Measurements from ENCODE around the gene IRF1.
"Not testable (repeated sequence)": the region's sequence is repeated elsewhere in the genome, so short reads cannot be mapped to it uniquely, and the experiment has no call there.

Gene IRF1

DNA sequence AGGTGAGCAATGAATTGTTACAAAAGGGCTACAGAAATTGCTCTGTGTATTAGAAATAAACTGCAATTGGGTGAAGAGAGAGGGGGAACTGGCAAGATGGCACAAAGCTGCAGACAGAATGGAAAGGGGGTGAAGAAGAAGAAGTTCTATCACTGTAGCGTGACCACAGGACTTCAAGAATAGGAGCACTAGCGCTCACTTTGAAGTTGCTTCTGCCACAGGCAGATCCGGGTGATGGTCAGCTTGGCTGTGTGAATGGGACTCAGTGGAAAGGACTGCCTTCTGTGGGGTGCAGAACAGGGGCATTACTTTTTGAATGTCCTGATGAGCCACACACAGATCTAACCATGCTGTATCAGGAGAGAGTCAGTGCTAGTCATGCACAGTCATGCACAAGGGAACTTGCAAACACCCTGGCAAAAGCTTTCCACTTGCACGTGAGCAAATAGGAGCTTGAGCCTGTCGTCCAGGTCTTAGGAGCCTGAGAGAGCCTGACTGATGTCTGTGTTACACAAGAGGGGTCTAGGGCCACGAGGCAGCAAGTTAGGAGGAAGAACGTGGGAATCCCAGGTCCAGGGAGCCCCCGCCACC, 36.5 kb upstream of the IRF1 start:
- DNase-seq (ENCODE audit: low read depth): no peak

DNA sequence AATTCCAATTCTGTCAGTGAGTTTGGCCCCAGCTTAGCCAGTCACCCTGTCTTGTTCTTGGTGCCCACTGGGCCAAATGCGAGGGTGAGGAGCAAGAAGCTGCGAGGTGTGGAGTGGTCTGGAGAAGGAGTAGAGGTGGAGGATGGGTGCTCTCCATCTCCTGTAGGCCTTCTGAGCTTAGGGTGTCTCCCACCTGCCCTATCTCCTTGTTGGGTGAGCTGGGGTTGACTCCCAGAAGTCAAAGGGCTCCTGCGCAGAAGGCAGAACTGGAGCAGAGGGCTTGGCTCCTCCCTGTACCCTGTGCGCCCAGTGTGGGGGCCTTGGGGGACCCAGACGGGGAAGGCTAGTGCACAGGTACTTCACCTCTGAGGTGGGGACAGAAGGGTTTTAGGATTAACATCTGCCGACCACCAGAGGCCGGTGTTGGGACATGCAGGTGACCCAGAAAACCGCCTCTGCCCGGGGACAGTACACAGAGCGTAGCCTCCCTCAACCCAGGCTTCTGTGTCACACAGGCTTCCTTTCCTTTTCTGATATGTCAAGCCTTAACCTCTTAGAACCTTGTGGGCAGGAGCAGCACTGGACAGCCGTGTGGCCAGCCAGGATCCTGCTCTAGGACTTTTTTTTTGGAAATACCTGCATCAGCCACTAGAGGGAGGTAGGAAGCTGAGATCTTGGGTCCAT, 35.9 kb upstream of the IRF1 start:
- TF ChIP-seq, protein P1, sequence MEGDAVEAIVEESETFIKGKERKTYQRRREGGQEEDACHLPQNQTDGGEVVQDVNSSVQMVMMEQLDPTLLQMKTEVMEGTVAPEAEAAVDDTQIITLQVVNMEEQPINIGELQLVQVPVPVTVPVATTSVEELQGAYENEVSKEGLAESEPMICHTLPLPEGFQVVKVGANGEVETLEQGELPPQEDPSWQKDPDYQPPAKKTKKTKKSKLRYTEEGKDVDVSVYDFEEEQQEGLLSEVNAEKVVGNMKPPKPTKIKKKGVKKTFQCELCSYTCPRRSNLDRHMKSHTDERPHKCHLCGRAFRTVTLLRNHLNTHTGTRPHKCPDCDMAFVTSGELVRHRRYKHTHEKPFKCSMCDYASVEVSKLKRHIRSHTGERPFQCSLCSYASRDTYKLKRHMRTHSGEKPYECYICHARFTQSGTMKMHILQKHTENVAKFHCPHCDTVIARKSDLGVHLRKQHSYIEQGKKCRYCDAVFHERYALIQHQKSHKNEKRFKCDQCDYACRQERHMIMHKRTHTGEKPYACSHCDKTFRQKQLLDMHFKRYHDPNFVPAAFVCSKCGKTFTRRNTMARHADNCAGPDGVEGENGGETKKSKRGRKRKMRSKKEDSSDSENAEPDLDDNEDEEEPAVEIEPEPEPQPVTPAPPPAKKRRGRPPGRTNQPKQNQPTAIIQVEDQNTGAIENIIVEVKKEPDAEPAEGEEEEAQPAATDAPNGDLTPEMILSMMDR (IDR thresholded peaks at IDR 0.05; ENCODE audit: low read length, missing control alignments): peak; percentile 84
- DNase-seq (ENCODE audit: low read depth): peak; percentile 65
- H3K4me3 ChIP-seq (replicated peaks; ENCODE audit: low read depth, low read length): no peak overlapping the region

More for the DNA sequence above, 36.5 kb upstream of the IRF1 start:
- TF ChIP-seq, protein P1 (IDR thresholded peaks at IDR 0.05; ENCODE audit: low read length, missing control alignments): no peak
- no peak overlapping the region for H3K4me3 ChIP-seq (replicated peaks; ENCODE audit: low read depth, low read length)

DNA sequence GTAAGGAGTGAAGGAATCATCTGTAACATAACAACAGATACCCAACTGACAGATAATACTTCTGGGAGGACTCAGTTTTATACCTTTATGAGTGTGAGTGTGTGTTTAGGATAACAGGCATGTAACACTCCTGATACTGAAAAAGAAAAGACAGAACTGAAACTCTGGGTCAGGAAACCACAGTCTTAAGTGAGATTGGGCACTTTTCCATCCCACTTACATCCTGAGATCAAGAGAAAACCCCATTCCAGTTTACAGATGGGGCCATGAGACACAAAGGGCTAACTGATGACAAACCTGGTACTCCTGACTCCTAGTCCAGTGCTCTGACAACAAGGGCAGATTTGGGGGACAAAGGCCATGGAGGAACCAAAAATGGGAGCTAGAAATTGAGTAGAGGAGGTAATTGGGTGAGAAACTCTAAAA, 34.7 kb upstream of the IRF1 start:
- DNase-seq (ENCODE audit: low read depth): no peak
- no peak overlapping the region for H3K4me3 ChIP-seq (replicated peaks; ENCODE audit: low read depth, low read length)
- TF ChIP-seq, protein P1 (IDR thresholded peaks at IDR 0.05; ENCODE audit: low read length, missing control alignments): no peak

DNA sequence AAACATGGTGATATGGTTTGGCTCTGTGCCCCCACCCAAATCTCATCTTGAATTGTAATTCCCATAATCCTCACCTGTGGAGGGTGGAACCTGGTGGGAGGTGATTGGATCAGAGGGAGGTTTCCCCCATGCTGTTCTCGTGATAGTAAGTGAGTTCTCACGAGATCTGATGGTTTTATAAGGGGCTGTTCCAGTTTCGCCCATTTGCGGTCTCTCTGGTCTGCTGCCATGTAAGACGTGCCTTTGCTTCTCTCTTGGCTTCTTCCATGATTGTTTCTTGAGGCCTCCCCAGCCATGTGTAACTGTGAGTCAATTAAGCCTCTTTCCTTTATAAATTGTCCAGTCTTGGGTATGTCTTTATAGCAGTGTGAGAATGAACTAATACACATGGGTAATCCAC, 34.3 kb upstream of the IRF1 start:
- not testable (repeated sequence) for DNase-seq (ENCODE audit: low read depth); H3K4me3 ChIP-seq (replicated peaks; ENCODE audit: low read depth, low read length)

DNA sequence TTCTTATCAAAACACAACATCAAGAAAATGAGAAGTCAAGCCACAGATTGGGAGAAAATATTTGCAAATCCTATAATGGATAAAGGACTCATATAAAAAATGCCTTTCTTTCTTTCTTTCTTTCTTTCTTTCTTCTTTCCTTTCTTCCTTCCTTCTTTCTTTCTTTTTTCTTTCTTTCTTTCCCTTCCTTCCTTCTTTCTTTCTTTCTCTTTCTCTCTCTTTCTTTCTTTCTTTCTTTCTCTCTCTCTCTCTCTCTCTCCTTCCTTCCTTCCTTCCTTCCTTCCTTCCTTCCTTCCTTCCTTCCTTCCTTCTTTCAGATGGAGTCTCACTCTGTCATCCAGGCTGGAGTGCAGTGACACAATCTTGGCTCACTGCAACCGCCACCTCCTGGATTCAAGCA, 31.5 kb upstream of the IRF1 start:
- not testable (repeated sequence) for DNase-seq (ENCODE audit: low read depth); H3K4me3 ChIP-seq (replicated peaks; ENCODE audit: low read depth, low read length)

DNA sequence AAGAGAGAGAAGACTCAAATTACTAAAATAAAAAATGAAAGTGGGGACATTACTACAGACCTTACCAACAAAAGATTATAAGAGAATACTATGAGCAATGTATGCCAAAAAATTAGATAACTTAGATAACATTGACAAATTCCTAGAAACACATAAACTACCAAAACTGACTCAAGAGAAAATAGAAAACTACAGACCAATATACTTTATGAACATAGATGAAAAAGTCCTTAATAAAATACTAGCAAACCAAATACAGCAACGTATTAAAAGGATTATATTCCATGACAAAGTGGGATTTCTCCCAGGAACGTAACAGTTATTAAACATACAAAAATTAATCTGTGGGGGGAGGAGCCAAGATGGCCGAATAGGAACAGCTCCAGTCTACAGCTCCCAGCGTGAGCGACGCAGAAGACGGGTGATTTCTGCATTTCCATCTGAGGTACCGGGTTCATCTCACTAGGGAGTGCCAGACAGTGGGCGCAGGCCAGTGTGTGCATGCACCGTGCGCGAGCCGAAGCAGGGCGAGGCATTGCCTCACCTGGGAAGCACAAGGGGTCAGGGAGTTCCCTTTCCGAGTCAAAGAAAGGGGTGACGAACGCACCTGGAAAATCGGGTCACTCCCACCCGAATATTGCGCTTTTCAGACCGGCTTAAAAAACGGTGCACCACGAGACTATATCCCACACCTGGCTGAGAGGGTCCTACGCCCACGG, 23.2 kb upstream of the IRF1 start:
- not testable (repeated sequence) for H3K4me3 ChIP-seq (replicated peaks; ENCODE audit: low read depth, low read length); DNase-seq (ENCODE audit: low read depth)

DNA sequence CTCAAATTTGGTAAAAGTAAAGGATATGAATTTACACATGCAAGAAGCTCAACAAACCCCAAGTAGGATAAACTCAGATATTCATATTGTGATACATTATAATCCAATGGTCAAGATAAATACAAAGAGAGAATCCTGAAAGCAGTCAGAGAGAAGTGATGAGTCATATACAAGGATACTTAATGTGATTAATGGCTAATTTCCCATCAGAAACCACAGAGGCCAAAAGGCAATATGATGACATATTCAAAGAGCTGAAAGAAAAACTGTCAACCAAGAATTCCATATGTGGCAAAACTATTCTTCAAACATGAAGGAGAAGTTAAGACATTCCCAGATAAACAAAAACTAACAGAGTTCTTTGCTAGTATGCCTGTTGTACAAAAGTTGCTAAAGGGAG, 19.5 kb upstream of the IRF1 start:
- H3K4me3 ChIP-seq (replicated peaks; ENCODE audit: low read depth, low read length): no peak overlapping the region

DNA sequence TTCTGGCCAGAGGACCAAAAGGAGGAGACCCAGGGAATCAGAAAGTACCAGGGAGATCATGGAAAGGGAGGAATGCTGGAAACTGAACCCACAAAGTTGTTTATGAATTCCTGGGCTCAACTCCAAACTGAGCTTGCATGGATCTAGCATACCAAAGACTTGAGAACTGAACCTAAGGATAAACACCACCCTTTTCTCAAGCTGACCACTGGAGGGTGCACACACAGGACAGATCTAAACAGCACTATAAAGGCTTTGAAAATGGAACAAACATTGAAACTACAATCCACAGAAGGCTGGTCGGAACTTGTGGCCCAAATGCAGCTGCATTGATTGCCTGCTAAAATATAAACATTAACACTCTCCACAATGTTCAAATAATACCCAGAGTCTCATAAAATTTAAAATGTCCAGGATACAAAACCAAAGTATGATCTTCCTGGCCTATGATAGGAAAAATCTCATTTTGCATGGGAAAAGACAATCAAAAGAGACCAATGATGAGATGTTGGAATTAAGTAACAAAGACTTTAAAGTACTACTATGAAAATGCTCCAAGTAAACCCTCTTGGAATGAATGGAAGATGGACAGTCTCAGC, 15.6 kb upstream of the IRF1 start:
- TF ChIP-seq, protein P1 (IDR thresholded peaks at IDR 0.05; ENCODE audit: low read length, missing control alignments): peak; percentile 81
- no peak overlapping the region for H3K4me3 ChIP-seq (replicated peaks; ENCODE audit: low read depth, low read length)
- DNase-seq (ENCODE audit: low read depth): peak; percentile 91

More for the DNA sequence above, 19.5 kb upstream of the IRF1 start:
- peak; percentile 85 for DNase-seq (ENCODE audit: low read depth)
- TF ChIP-seq, protein P1 (IDR thresholded peaks at IDR 0.05; ENCODE audit: low read length, missing control alignments): no peak
